DND-41 (cell line): ENCODE measurements around the gene RITA1.

Experiments
- EZH2 ChIP-seq: IDR thresholded peaks from 3 replicates; pipeline ENCODE4 v1.6.1; 2012; ENCODE audit warnings: borderline replicate concordance, low read depth, mild to moderate bottlenecking, moderate library complexity, low read length, inconsistent platforms; ENCODE audit not compliant: severe bottlenecking
- TF ChIP-seq, protein P1 (sequence below): IDR thresholded peaks from 2 replicates; pipeline ENCODE4 v1.5.1; 2012; ENCODE audit warnings: borderline replicate concordance, low read length, moderate library complexity, mild to moderate bottlenecking; ENCODE audit not compliant: poor library complexity, severe bottlenecking; ENCODE audit errors: extremely low read depth

DNA sequence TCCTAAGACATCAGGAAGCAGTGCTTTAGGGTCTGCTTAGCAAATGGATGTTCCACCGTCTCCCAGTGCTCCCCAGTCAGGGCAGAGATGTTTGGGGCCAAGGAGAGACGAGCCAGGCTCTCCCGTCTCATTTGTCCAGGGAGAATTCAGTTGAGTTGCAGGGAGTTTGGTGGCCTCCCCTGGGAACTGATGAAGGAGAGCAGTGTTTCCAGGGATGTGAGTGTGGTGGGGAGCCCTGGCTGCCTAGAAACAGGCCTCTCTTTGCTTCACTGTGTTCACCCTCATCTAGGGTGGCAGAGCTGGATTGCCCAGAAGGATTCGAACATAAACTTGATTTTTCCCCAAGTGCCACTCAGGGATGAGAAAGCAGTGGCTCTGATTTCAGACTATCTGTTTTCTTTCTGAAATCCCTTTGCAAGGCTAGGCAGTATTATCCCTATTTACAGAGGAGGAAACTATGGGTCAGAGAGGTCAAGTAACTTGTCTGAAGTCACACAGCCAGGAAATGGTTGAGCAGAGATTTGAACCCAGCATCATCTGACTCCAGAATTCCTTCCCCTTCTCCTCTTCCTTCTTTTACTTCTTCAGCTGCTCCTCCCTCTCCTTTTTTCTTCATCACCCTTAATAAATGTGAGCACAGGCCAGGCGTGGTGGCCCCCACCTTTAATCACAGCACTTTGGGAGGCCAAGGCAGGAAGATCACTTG lies 42.3 kb downstream of the RITA1 start:
- TF ChIP-seq, protein P1, sequence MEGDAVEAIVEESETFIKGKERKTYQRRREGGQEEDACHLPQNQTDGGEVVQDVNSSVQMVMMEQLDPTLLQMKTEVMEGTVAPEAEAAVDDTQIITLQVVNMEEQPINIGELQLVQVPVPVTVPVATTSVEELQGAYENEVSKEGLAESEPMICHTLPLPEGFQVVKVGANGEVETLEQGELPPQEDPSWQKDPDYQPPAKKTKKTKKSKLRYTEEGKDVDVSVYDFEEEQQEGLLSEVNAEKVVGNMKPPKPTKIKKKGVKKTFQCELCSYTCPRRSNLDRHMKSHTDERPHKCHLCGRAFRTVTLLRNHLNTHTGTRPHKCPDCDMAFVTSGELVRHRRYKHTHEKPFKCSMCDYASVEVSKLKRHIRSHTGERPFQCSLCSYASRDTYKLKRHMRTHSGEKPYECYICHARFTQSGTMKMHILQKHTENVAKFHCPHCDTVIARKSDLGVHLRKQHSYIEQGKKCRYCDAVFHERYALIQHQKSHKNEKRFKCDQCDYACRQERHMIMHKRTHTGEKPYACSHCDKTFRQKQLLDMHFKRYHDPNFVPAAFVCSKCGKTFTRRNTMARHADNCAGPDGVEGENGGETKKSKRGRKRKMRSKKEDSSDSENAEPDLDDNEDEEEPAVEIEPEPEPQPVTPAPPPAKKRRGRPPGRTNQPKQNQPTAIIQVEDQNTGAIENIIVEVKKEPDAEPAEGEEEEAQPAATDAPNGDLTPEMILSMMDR = no peak
- no peak for TF ChIP-seq EZH2
